Loucy (cell line): Measurements from ENCODE around the gene CACNA1I.

Source experiments
- H2AFZ ChIP-seq: fragments of 200-600 bp; sonication (generic); 2 replicates; pipeline ENCODE4 v1.6.0; 2016; ENCODE audit warnings: antibody characterized with exemption, mild to moderate bottlenecking, low read length, moderate library complexity
- H3F3A ChIP-seq: fragments of 200-600 bp; 2 replicates; pipeline ENCODE4 v1.6.0; 2016; ENCODE audit warnings: antibody characterized with exemption, low read depth, mild to moderate bottlenecking
- H3K27me3 ChIP-seq: fragments of 200-600 bp; sonication (generic); 2 replicates; pipeline ENCODE4 v1.6.1; 2014; ENCODE audit warnings: low read length, mild to moderate bottlenecking; ENCODE audit not compliant: insufficient read depth, poor library complexity, severe bottlenecking
- H3K36me3 ChIP-seq: fragments of 200-600 bp; sonication (generic); 2 replicates; pipeline ENCODE4 v1.6.1; 2016; ENCODE audit warnings: low read length; ENCODE audit not compliant: insufficient read depth
- H3K4me1 ChIP-seq: fragments of 200-600 bp; sonication (generic); 2 replicates; pipeline ENCODE4 v1.5.1; 2014; ENCODE audit warnings: low read length, mild to moderate bottlenecking; ENCODE audit not compliant: insufficient read depth, poor library complexity, severe bottlenecking
- H3K4me2 ChIP-seq: fragments of 200-600 bp; sonication (generic); 2 replicates; pipeline ENCODE4 v1.6.0; 2014; ENCODE audit warnings: antibody characterized with exemption, low read length, low read depth, mild to moderate bottlenecking; ENCODE audit not compliant: poor library complexity, severe bottlenecking
- H3K4me3 ChIP-seq: fragments of 200-600 bp; sonication (generic); 2 replicates; pipeline ENCODE4 v1.5.1; 2014; ENCODE audit warnings: low read length, mild to moderate bottlenecking, mixed read lengths; ENCODE audit not compliant: poor library complexity, severe bottlenecking
- H3K79me2 ChIP-seq: fragments of 200-600 bp; sonication (generic); 2 replicates; pipeline ENCODE4 v1.6.1; 2014; ENCODE audit warnings: low read length; ENCODE audit not compliant: insufficient read depth
- H3K9ac ChIP-seq: fragments of 200-600 bp; sonication (generic); 2 replicates; pipeline ENCODE4 v1.6.0; 2014; ENCODE audit warnings: mild to moderate bottlenecking, low read depth, low read length, moderate library complexity; ENCODE audit not compliant: poor library complexity, severe bottlenecking
- H3K9me2 ChIP-seq: fragments of 200-600 bp; sonication (generic); replicated peaks from 2 replicates; pipeline ENCODE4 v1.6.1; 2016; ENCODE audit warnings: low read depth, low read length, mixed read lengths
- H3K9me3 ChIP-seq: fragments of 200-600 bp; sonication (generic); 2 replicates; pipeline ENCODE4 v1.6.1; 2014; ENCODE audit warnings: mild to moderate bottlenecking, antibody characterized with exemption, low read length, low read depth; ENCODE audit not compliant: insufficient read depth
- H4K20me1 ChIP-seq: fragments of 200-600 bp; sonication (generic); 2 replicates; pipeline ENCODE4 v1.6.0; 2014; ENCODE audit warnings: antibody characterized with exemption, low read length, mild to moderate bottlenecking; ENCODE audit not compliant: insufficient read depth, poor library complexity, severe bottlenecking
- CTCF ChIP-seq: fragments of 200-600 bp; sonication (generic); conservative IDR thresholded peaks from 2 replicates; pipeline ENCODE4 v1.5.1; 2014; ENCODE audit warnings: mild to moderate bottlenecking, antibody characterized with exemption, low read length
- EZH2phosphoT487 ChIP-seq: fragments of 200-600 bp; IDR thresholded peaks from 2 replicates; pipeline ENCODE4 v1.6.1; 2018; ENCODE audit warnings: antibody characterized with exemption, mild to moderate bottlenecking, moderate library complexity, borderline replicate concordance

Gene CACNA1I

DNA sequence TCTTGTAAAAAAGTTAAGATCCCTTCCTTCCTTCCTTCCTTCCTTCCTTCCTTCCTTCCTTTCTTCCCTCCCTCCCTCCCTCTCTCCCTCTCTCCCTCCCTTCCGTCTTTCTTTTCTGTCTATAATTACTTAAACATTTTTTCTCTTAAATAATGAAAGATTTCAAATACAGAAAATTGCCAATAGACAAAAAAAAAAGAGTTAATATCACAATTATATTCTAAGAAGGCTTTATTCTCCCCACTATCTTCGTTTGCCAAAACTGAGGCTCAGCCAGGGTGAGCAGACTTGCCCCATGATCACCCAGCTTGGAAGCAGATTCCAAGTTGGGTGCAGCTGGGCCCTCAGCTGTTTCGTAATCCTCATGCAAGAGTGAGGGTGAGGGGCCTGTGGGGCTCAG lies 327 bp upstream of the CACNA1I start:
- Histone ChIP-seq H4K20me1 (no peaks in the 10 kb centered on the region), H2AFZ (no peak overlapping the region), H3K36me3 (no peaks in the 10 kb centered on the region), H3K9me3 (no peaks in the 10 kb centered on the region), H3K79me2 (no peaks in the 10 kb centered on the region), H3K27me3 (no peaks in the 10 kb centered on the region), H3K4me1 (peaks cover 16% of the 10 kb centered on the region), H3K9ac (no peak overlapping the region), H3F3A (no peaks in the 10 kb centered on the region), H3K9me2 (no peaks in the 10 kb centered on the region), H3K4me3 (no peak overlapping the region), H3K4me2 (no peak overlapping the region)
- TF ChIP-seq CTCF (no peak), EZH2phosphoT487 (no peak)

- TF ChIP-seq EZH2phosphoT487 (no peak), CTCF (no peak)
- no peaks in the 10 kb centered on the region for H3K9me3 ChIP-seq
- no peak overlapping the region for H3K9ac ChIP-seq
- H3K36me3 ChIP-seq = no peaks in the 10 kb centered on the region
- no peaks in the 10 kb centered on the region for H3K27me3 ChIP-seq
- no peaks in the 10 kb centered on the region for H3F3A ChIP-seq
- H3K4me1 ChIP-seq = peaks cover 16% of the 10 kb centered on the region
- H2AFZ ChIP-seq = no peak overlapping the region
- no peaks in the 10 kb centered on the region for H4K20me1 ChIP-seq
- H3K4me2 ChIP-seq = no peak overlapping the region
- H3K9me2 ChIP-seq = no peaks in the 10 kb centered on the region
- no peak overlapping the region for H3K4me3 ChIP-seq
- no peaks in the 10 kb centered on the region for H3K79me2 ChIP-seq
These were observed 985 bp downstream of the CACNA1I start for GRCh38 chr22:39571538-39571937.

GRCh38 chr22:39574779-39575551 lies 4.4 kb downstream of the CACNA1I start:
- TF ChIP-seq CTCF (no peak), EZH2phosphoT487 (no peak)
- Histone ChIP-seq H4K20me1 (no peaks in the 10 kb centered on the region), H3K9me3 (no peaks in the 10 kb centered on the region), H3K9me2 (no peaks in the 10 kb centered on the region), H3K4me2 (no peak overlapping the region), H3F3A (no peaks in the 10 kb centered on the region), H3K9ac (no peak overlapping the region), H3K27me3 (no peaks in the 10 kb centered on the region), H2AFZ (no peak overlapping the region), H3K36me3 (no peaks in the 10 kb centered on the region), H3K79me2 (no peaks in the 10 kb centered on the region), H3K4me1 (no peaks in the 10 kb centered on the region), H3K4me3 (no peak overlapping the region)
